ENCODE measurements around the gene COQ4.

The COQ4 gene

DNA sequence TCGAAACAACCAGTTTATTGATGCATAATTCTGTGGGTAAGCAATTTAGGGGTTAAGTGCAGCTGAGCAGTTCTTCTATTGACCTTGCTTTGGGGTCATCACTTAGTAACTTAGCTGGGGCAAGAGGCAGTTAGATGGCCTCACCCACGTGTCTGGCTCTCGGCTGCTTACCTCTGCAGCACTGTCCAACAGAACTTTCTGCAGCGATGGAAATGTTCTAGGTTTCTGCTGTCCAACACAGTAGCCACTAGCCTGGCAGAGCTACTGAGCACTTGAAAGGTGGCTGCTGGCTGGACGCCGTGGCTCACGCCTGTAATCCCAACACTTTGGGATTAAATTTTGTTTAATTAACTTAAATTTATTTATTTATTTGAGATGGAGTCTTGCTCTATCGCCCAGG lies 35.5 kb downstream of the COQ4 start:
- Histone ChIP-seq H3K27ac (replicated peaks; ENCODE audit: low read length) (no peak overlapping the region), H3K9ac (ENCODE audit: low read depth, low read length, poor library complexity) (no peak overlapping the region), H3K9me3 (replicated peaks in 1 of 2; ENCODE audit: control insufficient read depth in 2 of 2, insufficient read depth in 1 of 2, low read depth in 1 of 2, low read length in 2 of 2) (no peaks in the 10 kb centered on the region), H3K14ac (ENCODE audit: low read length) (no peak overlapping the region), H3K27me3 (ENCODE audit: control insufficient read depth in 3 of 3, insufficient read depth in 3 of 3, low read depth in 1 of 3, low read length in 3 of 3) (peaks cover 0 to 42% (median 6%) of the 10 kb centered on the region in 3 experiments), H3K23ac (ENCODE audit: low read depth, low read length, poor library complexity) (no peak overlapping the region), H2BK5ac (ENCODE audit: low read length) (no peak overlapping the region), H3K4me2 (ENCODE audit: insufficient read depth, low read length, poor library complexity, severe bottlenecking) (no peak overlapping the region), H2BK12ac (ENCODE audit: low read length) (no peak overlapping the region), H2BK15ac (ENCODE audit: low read length) (no peak overlapping the region), H4K91ac (ENCODE audit: low read depth, low read length, poor library complexity) (no peak overlapping the region), H2AFZ (ENCODE audit: low read length) (no peak overlapping the region), H3K4ac (ENCODE audit: low read length) (no peak overlapping the region), H3K4me1 (ENCODE audit: control insufficient read depth in 2 of 2, insufficient read depth in 1 of 2, low read depth in 1 of 2, low read length in 2 of 2) (peaks cover 3 to 11% of the 10 kb centered on the region in 2 donors), H3K79me1 (ENCODE audit: low read depth, low read length) (no peaks in the 10 kb centered on the region), H4K8ac (ENCODE audit: low read depth, low read length) (no peak overlapping the region), H2BK120ac (ENCODE audit: low read depth, low read length) (no peak overlapping the region), H3K18ac (ENCODE audit: low read length) (no peak overlapping the region), H2AK5ac (ENCODE audit: low read depth, low read length) (no peak overlapping the region), H3K36me3 (replicated peaks in 1 of 2; ENCODE audit: control insufficient read depth in 2 of 2, insufficient read depth in 2 of 2, low read length in 2 of 2) (peaks cover 2 to 44% of the 10 kb centered on the region in 2 donors), H3K4me3 (ENCODE audit: low read length in 2 of 2) (no peak overlapping the region)
- DNase-seq (ENCODE audit: low spot score) = no peak
- no CpG with 5 or more reads among the region's 8 CpGs for WGBS, 2 donors (ENCODE audit: extremely low coverage in 2 of 2, insufficient read length in 2 of 2, insufficient replicate concordance in 1 of 2)

GRCh38 chr9:128358861-128359260 lies 36.2 kb downstream of the COQ4 start:
- Histone ChIP-seq H2BK5ac (ENCODE audit: low read length) (no peak overlapping the region), H3K4me2 (ENCODE audit: insufficient read depth, low read length, poor library complexity, severe bottlenecking) (no peak overlapping the region), H2BK120ac (ENCODE audit: low read depth, low read length) (no peak overlapping the region), H3K36me3 (replicated peaks in 1 of 2; ENCODE audit: control insufficient read depth in 2 of 2, insufficient read depth in 2 of 2, low read length in 2 of 2) (peaks cover 2 to 39% of the 10 kb centered on the region in 2 donors), H3K23ac (ENCODE audit: low read depth, low read length, poor library complexity) (no peak overlapping the region), H2BK15ac (ENCODE audit: low read length) (no peak overlapping the region), H3K9me3 (replicated peaks in 1 of 2; ENCODE audit: control insufficient read depth in 2 of 2, insufficient read depth in 1 of 2, low read depth in 1 of 2, low read length in 2 of 2) (no peaks in the 10 kb centered on the region), H2AK5ac (ENCODE audit: low read depth, low read length) (no peak overlapping the region), H2BK12ac (ENCODE audit: low read length) (no peak overlapping the region), H4K91ac (ENCODE audit: low read depth, low read length, poor library complexity) (no peak overlapping the region), H3K18ac (ENCODE audit: low read length) (no peak overlapping the region), H3K4me3 (ENCODE audit: low read length in 2 of 2) (no peak overlapping the region), H3K27ac (replicated peaks; ENCODE audit: low read length) (no peak overlapping the region), H3K9ac (ENCODE audit: low read depth, low read length, poor library complexity) (no peak overlapping the region), H3K4me1 (ENCODE audit: control insufficient read depth in 2 of 2, insufficient read depth in 1 of 2, low read depth in 1 of 2, low read length in 2 of 2) (peaks cover 3 to 15% of the 10 kb centered on the region in 2 donors), H3K79me1 (ENCODE audit: low read depth, low read length) (no peaks in the 10 kb centered on the region), H2AFZ (ENCODE audit: low read length) (no peak overlapping the region), H3K14ac (ENCODE audit: low read length) (no peak overlapping the region), H3K27me3 (ENCODE audit: control insufficient read depth in 3 of 3, insufficient read depth in 3 of 3, low read depth in 1 of 3, low read length in 3 of 3) (peaks cover 0 to 49% (median 11%) of the 10 kb centered on the region in 3 experiments), H4K8ac (ENCODE audit: low read depth, low read length) (no peak overlapping the region), H3K4ac (ENCODE audit: low read length) (no peak overlapping the region)
- no peak for DNase-seq (ENCODE audit: low spot score)
- whole genome bisulfite sequencing, 2 donors (ENCODE audit: extremely low coverage in 2 of 2, insufficient read length in 2 of 2, insufficient replicate concordance in 1 of 2) = no CpG with 5 or more reads among the region's 4 CpGs

- Histone ChIP-seq H2BK15ac (ENCODE audit: low read length) (no peak overlapping the region), H3K23ac (ENCODE audit: low read depth, low read length, poor library complexity) (no peak overlapping the region), H2BK120ac (ENCODE audit: low read depth, low read length) (no peak overlapping the region), H4K8ac (ENCODE audit: low read depth, low read length) (no peak overlapping the region), H4K91ac (ENCODE audit: low read depth, low read length, poor library complexity) (no peak overlapping the region), H3K18ac (ENCODE audit: low read length) (no peak overlapping the region), H3K4me2 (ENCODE audit: insufficient read depth, low read length, poor library complexity, severe bottlenecking) (no peak overlapping the region), H2BK5ac (ENCODE audit: low read length) (no peak overlapping the region), H3K9me3 (replicated peaks in 1 of 2; ENCODE audit: control insufficient read depth in 2 of 2, insufficient read depth in 1 of 2, low read depth in 1 of 2, low read length in 2 of 2) (peaks cover 0 to 3% of the 10 kb centered on the region in 2 donors), H3K27ac (replicated peaks; ENCODE audit: low read length) (no peak overlapping the region), H3K4ac (ENCODE audit: low read length) (no peak overlapping the region), H3K14ac (ENCODE audit: low read length) (no peak overlapping the region), H3K79me1 (ENCODE audit: low read depth, low read length) (no peaks in the 10 kb centered on the region), H3K4me3 (ENCODE audit: low read length in 2 of 2) (no peak overlapping the region), H3K4me1 (ENCODE audit: control insufficient read depth in 2 of 2, insufficient read depth in 1 of 2, low read depth in 1 of 2, low read length in 2 of 2) (peaks cover 11 to 31% of the 10 kb centered on the region in 2 donors), H3K27me3 (ENCODE audit: control insufficient read depth in 3 of 3, insufficient read depth in 3 of 3, low read depth in 1 of 3, low read length in 3 of 3) (peaks cover 0 to 57% (median 12%) of the 10 kb centered on the region in 3 experiments), H2AK5ac (ENCODE audit: low read depth, low read length) (no peak overlapping the region), H3K36me3 (replicated peaks in 1 of 2; ENCODE audit: control insufficient read depth in 2 of 2, insufficient read depth in 2 of 2, low read length in 2 of 2) (peaks cover under 1 to 22% of the 10 kb centered on the region in 2 donors), H2AFZ (ENCODE audit: low read length) (no peak overlapping the region), H3K9ac (ENCODE audit: low read depth, low read length, poor library complexity) (no peak overlapping the region), H2BK12ac (ENCODE audit: low read length) (no peak overlapping the region)
- DNase-seq (ENCODE audit: low spot score) = no peak
- WGBS, 2 donors (ENCODE audit: extremely low coverage in 2 of 2, insufficient read length in 2 of 2, insufficient replicate concordance in 1 of 2) = no CpG with 5 or more reads among the region's 2 CpGs
Observed at GRCh38 chr9:128360826-128361225, 38.2 kb downstream of the COQ4 start.

DNA sequence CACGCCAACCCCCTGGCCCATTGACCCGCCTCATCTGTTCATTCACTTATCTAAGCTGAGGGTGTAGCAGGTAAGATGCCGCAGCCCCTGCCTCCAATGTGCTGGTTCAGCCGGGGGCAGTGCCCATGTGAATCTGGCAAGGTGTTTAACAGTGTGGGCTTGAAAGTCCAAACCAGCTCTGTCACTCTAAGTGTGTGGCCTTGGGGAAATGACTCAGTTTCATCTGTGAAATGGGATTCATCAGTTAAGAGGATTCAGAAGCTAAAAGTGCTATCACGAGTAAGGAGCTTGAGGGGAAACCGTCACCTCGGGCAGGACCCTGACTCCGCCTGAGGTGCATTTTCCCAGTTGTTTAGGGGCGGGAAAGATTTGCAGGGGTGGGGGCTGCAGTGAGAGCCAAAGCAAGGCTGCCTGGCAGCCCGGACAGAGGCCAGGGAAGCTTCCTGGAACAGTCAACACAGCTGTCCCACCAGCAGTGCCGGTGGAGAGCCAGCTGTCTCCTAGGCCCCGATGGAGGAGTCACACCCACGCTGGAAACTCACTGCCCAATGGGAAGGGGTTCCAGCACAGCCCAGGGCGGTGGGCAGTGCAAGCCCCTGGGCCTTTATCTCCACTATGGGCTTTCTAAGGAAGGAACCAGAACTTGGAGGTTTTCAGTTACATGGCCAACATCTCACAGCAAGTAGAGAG lies 38.8 kb downstream of the COQ4 start:
- no peak overlapping the region for H3K9ac ChIP-seq (ENCODE audit: low read depth, low read length, poor library complexity)
- no peak overlapping the region for H2BK12ac ChIP-seq (ENCODE audit: low read length)
- peaks cover 0 to 61% (median 13%) of the 10 kb centered on the region in 3 experiments for H3K27me3 ChIP-seq (ENCODE audit: control insufficient read depth in 3 of 3, insufficient read depth in 3 of 3, low read depth in 1 of 3, low read length in 3 of 3)
- no peak overlapping the region for H2BK5ac ChIP-seq (ENCODE audit: low read length)
- no peaks in the 10 kb centered on the region for H3K79me1 ChIP-seq (ENCODE audit: low read depth, low read length)
- H3K18ac ChIP-seq (ENCODE audit: low read length) = no peak overlapping the region
- no peak overlapping the region for H3K4me2 ChIP-seq (ENCODE audit: insufficient read depth, low read length, poor library complexity, severe bottlenecking)
- H2BK15ac ChIP-seq (ENCODE audit: low read length) = no peak overlapping the region
- H3K36me3 ChIP-seq (replicated peaks in 1 of 2; ENCODE audit: control insufficient read depth in 2 of 2, insufficient read depth in 2 of 2, low read length in 2 of 2) = peaks cover 0 to 16% of the 10 kb centered on the region in 2 donors
- peaks cover 11 to 32% of the 10 kb centered on the region in 2 donors for H3K4me1 ChIP-seq (ENCODE audit: control insufficient read depth in 2 of 2, insufficient read depth in 1 of 2, low read depth in 1 of 2, low read length in 2 of 2)
- H2AFZ ChIP-seq (ENCODE audit: low read length) = peak overlapping the region; percentile 70
- H3K4me3 ChIP-seq (ENCODE audit: low read length in 2 of 2) = no peak overlapping the region
- H3K14ac ChIP-seq (ENCODE audit: low read length) = no peak overlapping the region
- H4K91ac ChIP-seq (ENCODE audit: low read depth, low read length, poor library complexity) = peak overlapping the region; percentile 69
- H2BK120ac ChIP-seq (ENCODE audit: low read depth, low read length) = no peak overlapping the region
- peaks cover 0 to 3% of the 10 kb centered on the region in 2 donors for H3K9me3 ChIP-seq (replicated peaks in 1 of 2; ENCODE audit: control insufficient read depth in 2 of 2, insufficient read depth in 1 of 2, low read depth in 1 of 2, low read length in 2 of 2)
- H3K4ac ChIP-seq (ENCODE audit: low read length) = no peak overlapping the region
- H3K27ac ChIP-seq (replicated peaks; ENCODE audit: low read length) = no peak overlapping the region
- no peak overlapping the region for H4K8ac ChIP-seq (ENCODE audit: low read depth, low read length)
- peak overlapping the region; percentile 10 for H2AK5ac ChIP-seq (ENCODE audit: low read depth, low read length)
- peak overlapping the region; percentile 62 for H3K23ac ChIP-seq (ENCODE audit: low read depth, low read length, poor library complexity)
- WGBS, 2 donors (ENCODE audit: extremely low coverage in 2 of 2, insufficient read length in 2 of 2, insufficient replicate concordance in 1 of 2) = no CpG with 5 or more reads among the region's 14 CpGs
- DNase-seq (ENCODE audit: low spot score) = no peak

Measured in neuronal stem cell (in vitro differentiated cells).